Central memory CD4-positive, alpha-beta T cell (primary cell): ENCODE data around the gene HERC4.
"Not testable (repeated sequence)": the region's sequence is repeated elsewhere in the genome, so short reads cannot be mapped to it uniquely, and the experiment has no call there.

ENCODE experiments used
- DNase-seq: peaks from one replicate; pipeline ENCODE4 v3.0.0; 2022

Gene HERC4

GRCh38 chr10:68090586-68090985 lies 15.5 kb upstream of the HERC4 start:
- DNase-seq = no peak

- DNase-seq = no peak
These were observed 13.7 kb upstream of the HERC4 start for GRCh38 chr10:68088740-68089139.

- DNase-seq = no peak
These were observed 12.8 kb upstream of the HERC4 start for GRCh38 chr10:68087685-68088401.

GRCh38 chr10:68086910-68087684 lies 12.0 kb upstream of the HERC4 start:
- DNase-seq = no peak

- no peak for DNase-seq
These were observed 10.9 kb upstream of the HERC4 start for GRCh38 chr10:68086011-68086410.

- no peak for DNase-seq
These were observed 9.4 kb upstream of the HERC4 start for GRCh38 chr10:68084469-68084868.

GRCh38 chr10:68083953-68084352 lies 8.9 kb upstream of the HERC4 start:
- DNase-seq = no peak

- no peak for DNase-seq
These were observed 7.8 kb upstream of the HERC4 start for GRCh38 chr10:68082872-68083271.

GRCh38 chr10:68081916-68082315 lies 6.8 kb upstream of the HERC4 start:
- no peak for DNase-seq

GRCh38 chr10:68080853-68081431 lies 5.9 kb upstream of the HERC4 start:
- DNase-seq = no peak

GRCh38 chr10:68079434-68079833 lies 4.4 kb upstream of the HERC4 start:
- no peak for DNase-seq

GRCh38 chr10:68077026-68077425 lies 1.9 kb upstream of the HERC4 start:
- no peak for DNase-seq

GRCh38 chr10:68076081-68076480 lies 998 bp upstream of the HERC4 start:
- not testable (repeated sequence) for DNase-seq

- DNase-seq = no peak
These were observed 494 bp upstream of the HERC4 start for GRCh38 chr10:68075550-68076004.

GRCh38 chr10:68074031-68074774 lies 880 bp downstream of the HERC4 start:
- peak; percentile 5 for DNase-seq

- DNase-seq = no peak
These were observed 1.5 kb downstream of the HERC4 start for GRCh38 chr10:68073631-68074030.

- no peak for DNase-seq
These were observed 7.6 kb downstream of the HERC4 start for GRCh38 chr10:68067508-68067907.

GRCh38 chr10:68067029-68067428 lies 8.1 kb downstream of the HERC4 start:
- no peak for DNase-seq

GRCh38 chr10:68053553-68053952 lies 21.5 kb downstream of the HERC4 start:
- no peak for DNase-seq

- DNase-seq = no peak
These were observed 22.6 kb downstream of the HERC4 start for GRCh38 chr10:68052463-68052862.

- no peak for DNase-seq
These were observed 25.6 kb downstream of the HERC4 start for GRCh38 chr10:68049289-68050078.
